Activated CD4-positive, alpha-beta T cell treated with anti-CD3 and anti-CD28 coated beads for 36 hours (primary cell): ENCODE results near the gene TRMT2A. TPM values are rescaled to one million over a fixed set of nuclear protein-coding genes. Genes with fewer than 3 reads are reported as not detected.

Source experiments
- ATAC-seq: fragments of 200-7000 bp; cut with Tn5 transposase; one replicate; pipeline ENCODE4 v1.10.0; 2021; ENCODE audit warnings: mild to moderate bottlenecking, moderate library complexity
- CTCF ChIA-PET: fragments of 350-600 bp; sonication (Branson Sonifier 250); formaldehyde crosslinking; loops from one replicate; lab custom pipeline; 2021; ENCODE audit warnings: antibody characterized with exemption; lab: Charles Lee
- POLR2A ChIA-PET: fragments of 350-600 bp; sonication (Branson Sonifier 250); formaldehyde crosslinking; loops from one replicate; lab custom pipeline; 2021; ENCODE audit warnings: antibody characterized with exemption, inconsistent platforms; lab: Charles Lee
- DNase-seq: peaks from one replicate; pipeline ENCODE4 v3.0.0-alpha.2; 2020
- H3K27ac Mint-ChIP-seq: one replicate; pipeline ENCODE4 v1.8.0; 2021; ENCODE audit warnings: mixed read lengths
- H3K27me3 Mint-ChIP-seq: one replicate; pipeline ENCODE4 v1.8.0; 2021; ENCODE audit warnings: mixed read lengths
- H3K36me3 Mint-ChIP-seq: one replicate; pipeline ENCODE4 v1.8.0; 2021; ENCODE audit warnings: low read depth, mixed read lengths
- H3K4me1 Mint-ChIP-seq: one replicate; pipeline ENCODE4 v1.8.0; 2021; ENCODE audit warnings: mixed read lengths
- H3K4me3 Mint-ChIP-seq: one replicate; pipeline ENCODE4 v1.8.0; 2021; ENCODE audit warnings: mild to moderate bottlenecking, moderate library complexity, mixed read lengths
- H3K9me3 Mint-ChIP-seq: one replicate; pipeline ENCODE4 v1.8.0; 2021; ENCODE audit warnings: low read depth, mixed read lengths
- intact Hi-C, 2 experiments: fragments of 100-400 bp; cut with DNase I in 1 of 2; cut with micrococcal nuclease in 1 of 2; formaldehyde crosslinking; loops; one replicate each; pipeline versions ENCODE4 v1.14.2 to v1.15.1; 2022 to 2024; cut with DNase I, micrococcal nuclease
- microRNA-seq: library from miRNA; unstranded; fragments of <30 nt; microRNA quantifications from one replicate; pipeline ENCODE4 v1.2.0, GENCODE V29; 2021; ENCODE audit warnings: borderline replicate concordance
- total RNA-seq, 2 experiments: library from RNA; stranded (reverse); gene quantifications; one replicate each; pipeline ENCODE4 v1.2.3, GENCODE V29; 2021

TRMT2A gene
- total RNA-seq, 2 experiments from 2014 or later, result 84.4 to 85.9 TPM

DNA sequence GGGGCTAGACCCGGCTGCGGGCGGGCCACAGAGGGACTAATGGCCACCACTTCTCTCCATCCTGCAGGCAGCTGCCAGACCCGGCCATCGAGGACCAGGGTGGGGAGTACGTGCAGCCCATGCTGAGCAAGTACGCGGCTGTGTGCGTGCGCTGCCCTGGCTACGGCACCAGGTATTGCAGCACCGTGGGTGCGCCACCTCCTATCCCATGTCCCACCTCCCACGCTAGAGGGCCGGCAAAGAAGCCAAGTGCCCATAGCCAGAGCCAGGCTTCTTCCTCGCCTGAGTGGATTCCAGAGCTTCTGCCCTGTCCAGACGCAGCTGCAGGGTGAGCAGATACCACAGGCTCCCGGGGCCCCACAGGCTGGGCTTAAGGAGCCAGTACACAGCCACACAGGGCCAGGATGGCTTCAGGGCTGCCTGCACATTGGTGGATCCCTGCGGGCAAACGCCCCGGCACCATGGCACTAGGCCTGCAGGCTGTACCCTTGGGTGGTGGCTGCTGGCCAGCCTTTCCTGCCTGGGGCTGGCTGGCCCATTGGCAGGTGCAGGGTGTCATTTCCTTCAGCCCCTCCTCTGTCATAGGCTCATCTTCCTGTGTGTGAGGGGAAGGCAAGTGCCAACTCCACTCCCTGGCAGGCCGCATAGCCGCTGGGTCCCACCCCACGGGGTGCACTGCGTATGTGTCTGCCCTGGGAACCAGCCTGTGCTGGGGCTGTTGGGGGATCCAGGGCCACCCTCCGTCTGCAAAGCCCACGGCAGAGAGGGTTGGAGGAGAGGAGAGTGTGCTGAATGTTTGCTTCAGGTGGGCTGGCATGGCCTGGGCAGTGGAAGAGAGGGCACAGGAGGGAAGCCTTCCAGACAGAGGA lies 53.5 kb downstream of the TRMT2A start:
- intact Hi-C loops, result no loop called here
- POLR2A ChIA-PET, result no interaction called here
- Mint-ChIP-seq H3K4me1 (no peaks in the 10 kb centered on the region), H3K36me3 (no peaks in the 10 kb centered on the region), H3K27me3 (no peaks in the 10 kb centered on the region), H3K27ac (no peak overlapping the region), H3K9me3 (no peaks in the 10 kb centered on the region), H3K4me3 (no peak overlapping the region)
- DNase-seq (no peak), ATAC-seq (no peak)
- CTCF ChIA-PET, result no interaction called here

DNA sequence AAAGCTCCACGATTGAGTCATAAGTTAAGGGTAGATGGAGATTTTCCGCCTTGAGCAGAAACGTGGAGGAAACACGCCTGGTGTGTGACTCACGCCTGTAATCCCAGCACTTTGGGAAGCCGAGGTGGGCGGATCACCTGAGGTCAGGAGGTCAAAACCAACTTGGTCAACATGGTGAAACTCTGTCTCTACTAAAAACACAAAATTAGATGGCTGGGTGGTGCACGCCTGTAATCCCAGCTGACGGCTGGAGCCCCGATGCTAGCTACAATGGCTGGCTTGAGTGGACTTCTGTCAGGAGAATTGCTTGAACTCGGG lies 54.3 kb downstream of the TRMT2A start:
- H3K27ac Mint-ChIP-seq, result no peak overlapping the region
- no peak overlapping the region for H3K4me3 Mint-ChIP-seq
- ChIA-PET POLR2A (no interaction called here), CTCF (no interaction called here)
- H3K36me3 Mint-ChIP-seq, result peaks cover 4% of the 10 kb centered on the region
- intact Hi-C loops, result no loop called here
- no peak for DNase-seq
- no peaks in the 10 kb centered on the region for H3K9me3 Mint-ChIP-seq
- ATAC-seq, result no peak
- H3K27me3 Mint-ChIP-seq, result no peaks in the 10 kb centered on the region
- no peaks in the 10 kb centered on the region for H3K4me1 Mint-ChIP-seq

DNA sequence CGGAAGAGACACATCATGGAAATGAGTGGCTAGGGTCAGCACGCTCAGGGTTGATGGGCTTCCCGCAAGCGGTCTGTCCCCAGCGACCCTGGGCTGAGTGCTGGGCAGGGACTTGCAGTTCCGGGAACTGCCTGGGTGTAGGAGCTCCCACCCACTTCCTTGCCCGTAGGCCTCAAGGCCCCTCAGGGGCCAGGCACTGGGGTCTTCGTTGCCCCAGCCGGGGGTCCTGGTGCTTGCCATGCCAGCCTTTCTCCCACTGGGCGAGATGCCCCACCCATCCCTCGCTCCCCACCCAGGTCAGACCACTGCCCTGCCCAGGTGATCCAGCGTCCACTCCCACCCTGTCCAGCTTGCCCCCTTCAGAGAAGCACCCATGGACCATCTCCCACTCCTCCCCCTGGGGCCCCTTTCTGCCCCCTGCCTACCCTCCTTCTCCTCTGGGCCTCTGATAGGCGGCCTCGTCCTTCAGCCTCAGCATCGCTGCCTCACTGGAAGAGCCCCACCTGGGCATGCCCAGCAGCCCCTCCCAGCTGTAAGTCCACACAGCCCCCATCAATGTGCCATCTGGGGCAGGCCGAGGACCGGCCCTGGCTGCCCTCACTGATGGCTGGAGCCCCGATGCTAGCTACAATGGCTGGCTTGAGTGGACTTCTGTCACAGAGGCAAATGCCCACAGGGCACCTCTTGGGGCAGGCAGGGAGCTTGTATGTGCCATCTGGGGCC lies 54.8 kb downstream of the TRMT2A start:
- ChIA-PET CTCF (interaction anchor here (0.5 kb wide), 1 partner anchor 331 kb away, joined by 3 read pairs; no protein-coding TSS in a partner anchor), POLR2A (no interaction called here)
- no peak for DNase-seq
- Mint-ChIP-seq H3K4me3 (no peak overlapping the region), H3K4me1 (no peaks in the 10 kb centered on the region), H3K9me3 (no peaks in the 10 kb centered on the region), H3K27me3 (no peaks in the 10 kb centered on the region), H3K36me3 (peaks cover 4% of the 10 kb centered on the region), H3K27ac (no peak overlapping the region)
- intact Hi-C loops, result no loop called here
- no peak for ATAC-seq

Small RNA genes lying within 50 kb of the gene (microRNA-seq; reads per million reads assigned to microRNA genes)
- gene MIR6816, result not detected

Other genes with a start within 250 kb of the TRMT2A start
- 10 to 100 TPM; 63.5 to 78.5 TPM for gene COMT, start 175.5 kb downstream of the TRMT2A start, total RNA-seq
- 10 to 100 TPM; 24.1 to 25.3 TPM for gene TXNRD2, start 175.4 kb downstream of the TRMT2A start, total RNA-seq
- gene ARVCF, start 100.4 kb downstream of the TRMT2A start, total RNA-seq, result 1 to 10 TPM; 1.3 to 2.1 TPM
- 10 to 100 TPM; 20.3 to 22.8 TPM for gene TANGO2, start 96.1 kb downstream of the TRMT2A start, total RNA-seq
- gene DGCR8, start 37.0 kb downstream of the TRMT2A start, total RNA-seq, result 10 to 100 TPM; 31.8 to 32.3 TPM
- gene RANBP1, start 1.1 kb downstream of the TRMT2A start, total RNA-seq, result 100 to 1,000 TPM; 402 to 506 TPM
- gene ZDHHC8, start 14.6 kb upstream of the TRMT2A start, total RNA-seq, result 10 to 100 TPM; 47.7 to 49.8 TPM
- not detected for gene CCDC188, start 33.8 kb upstream of the TRMT2A start, total RNA-seq
- gene RTN4R, start 151.1 kb upstream of the TRMT2A start, total RNA-seq, result 1 to 10 TPM; 2.2 to 2.3 TPM
- gene DGCR6L, start 202.8 kb upstream of the TRMT2A start, total RNA-seq, result 10 to 100 TPM; 22.4 to 24.8 TPM